ENCODE data around the gene ASPRV1. TPM values are rescaled to one million over a fixed set of nuclear protein-coding genes. Genes with fewer than 3 reads are reported as not detected.

ASPRV1 gene
- total RNA-seq, 2 experiments from 2014 or later = 0.42 to 0.61 TPM

GRCh38 chr2:69989441-69990105, 28.1 kb upstream of the ASPRV1 start:
- POLR2A ChIA-PET = no interaction called here
- CTCF ChIA-PET = no interaction called here

DNA sequence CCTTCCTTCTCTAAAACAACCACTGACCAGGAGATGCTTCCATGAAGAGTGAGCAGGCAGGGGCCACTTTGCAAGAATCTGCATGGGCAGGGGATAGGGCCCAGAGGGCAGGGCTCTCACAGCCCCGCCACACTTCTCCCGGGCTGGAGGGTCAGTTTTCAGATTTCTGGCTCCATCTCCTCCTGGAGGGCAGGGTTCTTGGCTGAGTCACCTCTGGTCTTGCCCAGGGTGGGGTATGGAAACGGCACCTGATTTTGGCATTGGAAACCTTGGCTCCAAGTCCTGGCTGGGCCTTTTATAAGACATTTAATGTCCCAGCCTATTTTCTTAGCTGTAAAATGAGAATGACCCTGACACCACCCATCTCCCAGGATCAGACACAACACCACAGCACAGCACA, 27.6 kb upstream of the ASPRV1 start:
- ChIA-PET CTCF (no interaction called here), POLR2A (no interaction called here)

DNA sequence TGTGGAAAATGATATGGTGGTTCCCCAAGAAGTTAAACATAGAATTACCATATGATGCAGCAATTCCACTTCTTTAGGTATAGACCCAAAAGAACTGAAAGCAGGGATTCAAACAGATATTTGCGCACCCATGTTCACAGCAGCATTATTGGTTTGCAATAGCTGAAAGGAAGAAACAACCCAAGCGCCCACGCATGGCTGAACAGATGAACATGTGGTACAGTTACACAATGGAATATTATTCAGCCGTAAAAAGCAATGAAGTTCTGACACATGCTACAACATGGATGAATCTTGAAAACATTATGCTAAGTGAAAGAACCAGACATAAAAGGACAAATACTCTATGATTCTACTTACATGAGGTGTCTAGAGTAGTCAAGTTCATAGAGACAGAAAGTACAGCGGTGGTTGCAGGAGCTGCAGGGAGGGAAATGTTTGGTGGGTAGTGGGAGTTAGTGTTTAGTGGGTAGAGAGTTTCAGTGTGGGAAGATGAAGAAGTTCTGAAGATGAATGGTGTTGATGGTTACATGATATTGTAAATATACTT, 26.7 kb upstream of the ASPRV1 start:
- ChIA-PET POLR2A (no interaction called here), CTCF (no interaction called here)

- ChIA-PET POLR2A (no interaction called here), CTCF (no interaction called here)
These were observed 25.3 kb upstream of the ASPRV1 start for GRCh38 chr2:69986691-69987090.

GRCh38 chr2:69985688-69986087, 24.3 kb upstream of the ASPRV1 start:
- ChIA-PET POLR2A (no interaction called here), CTCF (no interaction called here)

DNA sequence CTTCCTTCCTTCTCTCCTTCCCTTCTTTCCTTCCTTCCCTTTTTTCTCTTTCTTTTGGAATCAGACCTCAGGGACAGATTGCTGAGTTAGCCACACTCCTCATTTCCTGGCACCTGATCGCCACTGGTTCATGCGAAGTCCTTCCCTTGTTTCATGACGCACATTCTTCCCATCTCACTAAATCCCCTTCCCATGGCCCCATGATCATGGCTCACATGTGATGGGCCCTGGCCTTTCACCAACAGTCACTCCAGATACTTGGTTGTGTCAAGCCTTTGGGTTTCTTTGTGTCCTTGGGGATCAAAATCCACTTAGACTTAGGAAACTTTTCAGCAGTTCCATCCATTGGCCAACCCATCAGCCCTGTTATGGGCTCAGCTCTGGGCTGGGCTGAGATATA, 23.8 kb upstream of the ASPRV1 start:
- ChIA-PET CTCF (no interaction called here), POLR2A (no interaction called here)

GRCh38 chr2:69983392-69983966, 22.0 kb upstream of the ASPRV1 start:
- CTCF ChIA-PET = no interaction called here
- POLR2A ChIA-PET = no interaction called here

DNA sequence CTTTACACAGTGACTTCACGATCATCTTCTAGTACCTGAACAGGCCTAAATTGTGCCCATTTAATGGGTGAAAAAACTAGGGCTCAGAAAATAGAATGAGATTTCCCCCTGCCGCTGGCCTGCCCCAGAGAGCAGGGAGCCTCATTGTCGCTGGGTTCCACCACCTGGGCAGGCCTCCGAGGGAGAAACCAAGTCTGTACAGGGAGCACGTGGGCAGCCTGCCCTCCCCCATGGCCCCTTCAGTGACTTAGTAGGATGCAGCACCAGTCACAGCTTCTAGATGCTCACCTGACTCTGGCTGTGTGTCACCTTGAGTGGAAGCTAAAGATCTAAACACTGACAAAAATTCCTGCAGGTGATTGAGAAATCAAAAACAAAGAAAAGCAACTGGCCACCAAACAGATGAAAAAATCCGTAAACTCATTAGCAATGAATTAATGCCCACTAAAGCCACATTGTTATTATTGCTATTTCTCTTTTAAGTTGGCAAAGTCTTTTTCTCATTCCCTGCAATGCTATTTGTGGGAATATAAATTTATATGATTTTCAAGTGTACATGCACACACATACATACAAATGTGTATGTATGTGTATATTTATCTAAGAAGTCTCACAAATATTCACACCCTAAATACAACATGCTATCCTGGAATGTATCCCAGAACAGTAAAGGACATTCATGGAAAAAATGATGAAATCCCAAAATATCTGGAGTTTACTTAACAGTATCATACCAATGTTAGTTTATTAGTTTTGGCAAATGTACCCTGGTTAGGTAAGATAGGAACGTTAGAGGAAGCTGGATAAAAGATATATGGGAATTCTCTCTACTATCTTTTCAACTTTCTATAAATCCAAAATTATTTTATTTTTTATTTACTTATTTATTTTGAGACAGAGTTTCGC, 18.7 kb upstream of the ASPRV1 start:
- ChIA-PET POLR2A (no interaction called here), CTCF (no interaction called here)

GRCh38 chr2:69977906-69978482, 16.6 kb upstream of the ASPRV1 start:
- ChIA-PET CTCF (no interaction called here), POLR2A (no interaction called here)

- ChIA-PET CTCF (no interaction called here), POLR2A (no interaction called here)
These were observed 15.8 kb upstream of the ASPRV1 start for GRCh38 chr2:69977186-69977585.

GRCh38 chr2:69975853-69976462, 14.5 kb upstream of the ASPRV1 start:
- ChIA-PET POLR2A (no interaction called here), CTCF (no interaction called here)

DNA sequence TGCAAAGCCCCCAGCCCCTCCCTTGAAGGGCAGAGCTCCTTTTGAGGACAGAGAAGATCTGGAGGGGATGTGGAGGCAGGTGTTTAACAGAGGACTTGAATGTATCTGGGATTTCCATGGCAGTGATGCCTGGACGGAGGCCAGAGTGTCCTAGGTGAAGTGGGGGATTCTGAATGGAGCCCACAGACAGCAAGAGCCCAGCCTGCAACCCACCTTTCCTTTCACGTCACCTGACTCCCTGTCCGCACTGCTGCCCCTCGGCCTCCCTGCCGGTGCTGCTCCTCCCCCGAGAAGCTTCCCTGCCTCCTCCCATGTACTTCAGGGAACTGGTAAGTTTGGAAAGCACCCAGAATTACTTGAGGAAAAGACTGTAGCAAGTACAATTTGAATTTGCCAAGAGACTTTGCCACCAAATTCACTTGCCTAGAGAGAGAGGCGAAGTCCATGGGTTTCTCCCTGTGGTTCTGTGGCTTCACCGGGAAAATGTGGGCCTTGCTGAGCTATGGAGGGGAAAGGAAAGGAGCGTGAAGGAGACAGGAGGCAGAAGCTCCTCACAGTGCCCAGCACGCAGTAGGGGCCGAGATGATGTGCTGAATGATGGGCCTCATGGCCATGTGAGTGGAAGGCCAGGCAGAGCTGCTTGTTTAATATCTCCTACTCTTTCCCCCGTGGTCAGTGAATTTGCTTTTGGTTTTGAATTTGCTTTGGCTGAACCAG, 13.9 kb upstream of the ASPRV1 start:
- ChIA-PET CTCF (interaction anchor here (1.1 kb wide), 1 partner anchor 22 kb away, joined by 3 read pairs; no protein-coding TSS in a partner anchor), POLR2A (no interaction called here)

DNA sequence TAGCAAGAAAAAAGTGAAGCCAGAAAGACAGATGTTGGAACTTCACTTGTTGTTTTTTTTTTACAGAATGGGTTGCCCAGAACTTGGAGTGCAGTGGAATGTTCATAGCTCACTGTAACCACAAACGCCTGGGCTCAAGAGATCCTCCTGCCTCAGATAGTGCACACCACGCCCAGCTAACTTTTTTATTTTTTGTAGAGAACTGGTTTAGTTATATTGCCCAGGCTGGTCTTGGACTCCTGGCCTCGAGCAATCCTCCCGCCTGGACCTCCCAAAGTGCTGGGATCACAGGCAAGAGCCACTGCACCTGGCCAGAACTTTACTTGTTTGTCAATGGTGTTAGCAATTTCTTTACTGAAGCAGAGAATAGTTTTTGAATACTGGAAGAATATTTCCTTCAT, 11.9 kb upstream of the ASPRV1 start:
- POLR2A ChIA-PET = no interaction called here

DNA sequence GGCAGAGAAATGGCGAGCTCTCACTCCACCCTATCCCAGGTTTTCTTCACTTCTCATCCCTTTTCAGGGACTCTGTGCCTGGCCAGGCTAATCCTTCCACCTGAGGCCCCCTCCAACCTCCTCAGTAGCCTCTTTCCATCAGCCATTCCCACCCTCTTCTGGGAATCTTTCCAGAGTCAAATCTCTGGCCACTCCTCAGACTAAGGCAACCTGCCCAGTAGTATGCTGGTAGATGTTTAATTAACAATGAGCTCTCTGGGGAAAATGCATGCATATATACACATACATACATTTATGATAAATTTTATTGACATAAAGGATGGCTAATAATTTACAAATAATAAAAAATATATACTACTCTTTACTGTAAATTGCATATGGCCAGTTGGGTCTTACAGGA, 11.4 kb upstream of the ASPRV1 start:
- CTCF ChIA-PET = no interaction called here

More for the DNA sequence above, 11.9 kb upstream of the ASPRV1 start:
- CTCF ChIA-PET = no interaction called here

DNA sequence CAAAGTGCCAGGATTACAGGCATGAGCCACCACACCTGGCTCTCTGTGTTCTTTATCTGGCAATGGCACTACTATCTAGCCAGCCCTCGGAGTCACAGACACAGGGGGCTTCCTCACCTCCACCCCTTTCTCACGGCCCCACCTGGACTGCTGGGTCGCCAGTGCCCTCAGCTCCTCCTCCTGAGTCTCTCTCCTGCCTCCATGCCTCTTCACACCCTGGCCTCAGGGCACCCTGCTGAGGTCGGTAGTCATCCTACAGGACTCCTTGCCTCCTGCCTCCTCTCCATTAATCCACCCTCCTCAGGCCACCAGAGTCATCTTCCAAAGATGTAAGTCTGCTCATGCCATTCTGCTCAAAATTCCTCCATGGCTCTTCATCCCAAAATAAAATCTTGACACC, 8.6 kb upstream of the ASPRV1 start:
- ChIA-PET CTCF (no interaction called here), POLR2A (no interaction called here)

More for the DNA sequence above, 11.4 kb upstream of the ASPRV1 start:
- POLR2A ChIA-PET = no interaction called here

- ChIA-PET POLR2A (no interaction called here), CTCF (no interaction called here)
These were observed 7.9 kb upstream of the ASPRV1 start for GRCh38 chr2:69969126-69969983.

DNA sequence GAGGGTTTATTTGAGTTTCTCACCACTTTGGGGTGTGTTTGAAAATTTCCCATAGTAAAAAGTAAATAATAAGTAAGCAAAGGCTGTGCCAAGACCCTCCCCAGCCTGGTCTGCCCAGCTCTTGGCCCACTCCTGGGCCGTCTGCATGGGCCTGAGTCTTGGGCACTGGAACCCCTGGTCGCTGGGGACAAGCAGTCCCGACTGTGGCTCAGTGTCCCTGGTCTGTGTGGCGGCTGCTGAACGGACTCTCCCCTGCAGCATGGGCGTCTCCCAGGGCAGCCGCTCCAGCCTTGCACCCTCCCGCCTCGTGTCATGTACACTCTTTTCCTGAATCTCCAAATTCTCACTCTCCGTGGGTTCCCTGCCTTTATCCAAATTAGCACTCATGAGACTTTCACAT, 7.2 kb upstream of the ASPRV1 start:
- ChIA-PET CTCF (no interaction called here), POLR2A (no interaction called here)

DNA sequence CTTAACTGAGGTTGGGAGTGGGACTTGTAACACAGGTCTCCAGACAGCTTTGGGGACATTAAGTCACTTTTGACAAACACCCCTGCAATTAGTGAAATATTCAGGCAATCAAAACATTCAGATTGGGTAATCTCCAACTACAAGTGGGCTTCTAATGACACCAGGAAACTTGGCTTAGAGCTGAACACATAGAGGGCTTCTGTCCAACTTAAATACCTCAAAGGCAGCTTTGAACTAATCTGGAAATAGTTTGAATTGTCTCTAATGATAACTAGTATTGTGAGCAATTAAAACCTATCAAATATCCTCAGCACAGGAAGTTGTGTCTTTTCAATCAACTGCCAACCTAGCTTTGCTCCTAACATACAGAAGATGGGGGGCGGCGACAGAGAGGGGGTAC, 5.1 kb upstream of the ASPRV1 start:
- CTCF ChIA-PET = no interaction called here
- POLR2A ChIA-PET = no interaction called here

All from activated CD8-positive, alpha-beta memory T cell treated with anti-CD3 and anti-CD28 coated beads for 36 hours (primary cell).